Hippocampal formation (tissue), 2 donors: ENCODE results near the gene TCF7L1.
A peak's percentile ranks its signal among the peaks of the same experiment; 100 is the strongest.

Source experiments
- DNase-seq, 2 donors: peaks; one replicate each; lab custom pipeline; 2025; lab: John Stamatoyannopoulos, UW

The TCF7L1 gene

DNA sequence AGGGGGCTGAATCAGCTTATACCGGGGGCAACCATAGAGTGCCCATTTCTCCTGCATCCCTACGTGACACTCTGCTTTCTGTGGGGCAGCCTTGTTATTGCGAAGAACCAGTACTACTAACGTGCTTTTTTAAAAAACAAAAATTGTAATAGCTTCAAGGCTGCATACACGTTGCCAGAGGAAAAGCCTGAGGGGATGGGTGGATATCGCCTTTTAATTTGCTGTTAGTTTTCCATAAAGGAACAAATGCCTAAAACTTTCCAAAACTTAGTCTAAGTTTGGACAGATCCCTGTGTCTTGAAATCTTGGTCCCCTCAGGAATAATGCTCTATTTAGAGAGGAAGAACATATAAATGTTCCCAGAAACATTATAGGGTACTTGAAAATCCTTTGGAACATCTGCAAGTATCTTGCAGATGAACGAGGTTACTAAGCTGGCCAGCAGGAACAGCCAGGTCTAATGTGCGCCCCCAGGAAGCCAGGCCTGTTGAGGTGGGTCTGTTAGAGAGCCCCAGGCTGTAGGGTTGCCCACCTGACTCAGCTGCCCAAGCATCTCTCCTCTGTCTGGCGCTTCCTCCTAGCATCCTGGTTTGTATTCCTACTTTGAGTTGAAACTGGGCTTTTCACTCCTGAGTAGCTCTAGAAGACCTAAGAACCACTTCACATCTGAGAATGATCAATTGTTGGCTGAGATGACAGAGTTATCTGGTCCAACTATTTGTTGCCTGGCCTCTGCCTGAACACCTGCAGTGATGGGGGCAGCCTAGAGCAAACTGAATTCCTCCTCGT lies 97.7 kb downstream of the TCF7L1 start:
- no peak for DNase-seq

DNA sequence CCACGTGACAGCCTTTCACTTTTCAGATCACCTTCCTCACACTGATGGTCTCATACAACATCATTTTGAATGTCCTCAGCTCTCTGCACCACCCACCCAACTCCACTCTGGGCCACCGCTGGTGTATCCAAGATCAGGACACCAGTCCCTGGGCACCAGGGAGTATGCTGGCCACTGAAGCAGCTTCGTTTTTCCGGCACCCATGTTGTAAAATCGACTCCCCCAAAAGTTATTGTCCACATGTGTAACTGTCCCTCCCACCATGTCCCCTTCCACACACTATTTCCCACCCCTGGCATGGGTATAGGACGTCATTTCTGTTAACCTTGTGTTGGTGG lies 98.2 kb downstream of the TCF7L1 start:
- no peak for DNase-seq

DNA sequence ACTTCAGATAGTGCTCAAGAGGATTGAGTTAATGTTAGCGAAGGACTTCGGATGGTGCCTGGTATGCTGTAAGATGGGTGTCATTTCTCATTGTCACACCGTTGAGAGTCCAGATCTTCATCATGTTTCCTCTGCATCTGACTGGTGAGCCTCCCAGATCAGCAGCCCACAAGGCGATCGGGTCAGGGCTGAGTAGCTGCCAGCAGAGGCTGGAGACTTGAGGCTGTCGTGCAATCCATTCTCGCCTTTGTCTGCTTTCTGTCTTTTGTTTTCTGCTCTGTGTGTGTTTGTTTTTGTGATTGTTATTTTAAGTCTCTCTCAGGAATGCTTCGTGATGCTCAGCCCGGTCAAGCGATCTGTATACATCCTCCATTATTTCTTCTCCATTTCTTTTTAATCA lies 98.8 kb downstream of the TCF7L1 start:
- no peak for DNase-seq

DNA sequence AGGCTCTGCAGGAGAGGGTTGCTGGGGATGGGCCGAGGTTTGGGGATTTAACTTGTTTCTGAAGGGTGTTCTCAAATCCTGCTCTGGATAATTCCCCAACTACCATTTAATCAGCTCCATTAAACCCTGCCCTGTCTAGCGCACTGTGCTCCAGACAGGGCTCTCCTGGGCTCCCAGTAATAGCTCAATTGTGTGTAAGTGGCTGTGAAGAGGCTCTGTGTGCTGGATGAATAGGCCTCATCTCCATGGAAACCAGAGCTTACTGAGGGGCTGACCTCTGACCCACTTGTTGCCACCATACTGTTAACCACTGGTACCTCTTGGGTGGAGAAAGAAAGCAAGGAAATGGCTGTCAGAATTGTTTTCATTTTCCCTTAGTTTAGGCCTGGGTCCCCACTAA lies 101.7 kb downstream of the TCF7L1 start:
- DNase-seq: peak in 1 of 2 donors; percentile 39

DNA sequence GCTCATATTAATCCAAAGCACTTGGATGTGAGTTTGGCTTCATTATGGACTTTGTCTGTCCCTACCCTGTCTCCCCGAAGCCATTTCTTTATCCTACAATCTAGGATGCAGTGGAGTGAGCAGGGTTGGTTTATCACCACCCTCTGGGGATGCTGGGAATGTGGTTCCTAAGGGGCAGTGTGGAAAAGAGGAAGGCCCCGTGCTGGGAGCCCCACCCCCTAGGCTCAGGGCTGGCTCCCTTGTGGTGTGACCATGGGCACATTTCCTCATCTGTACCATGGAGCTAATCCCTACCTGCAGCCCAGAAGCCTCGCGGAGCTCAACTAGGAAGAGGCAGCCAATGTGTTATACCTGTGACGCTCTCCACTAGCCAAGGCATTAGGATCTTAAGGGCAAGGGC lies 102.1 kb downstream of the TCF7L1 start:
- DNase-seq: no peak

DNA sequence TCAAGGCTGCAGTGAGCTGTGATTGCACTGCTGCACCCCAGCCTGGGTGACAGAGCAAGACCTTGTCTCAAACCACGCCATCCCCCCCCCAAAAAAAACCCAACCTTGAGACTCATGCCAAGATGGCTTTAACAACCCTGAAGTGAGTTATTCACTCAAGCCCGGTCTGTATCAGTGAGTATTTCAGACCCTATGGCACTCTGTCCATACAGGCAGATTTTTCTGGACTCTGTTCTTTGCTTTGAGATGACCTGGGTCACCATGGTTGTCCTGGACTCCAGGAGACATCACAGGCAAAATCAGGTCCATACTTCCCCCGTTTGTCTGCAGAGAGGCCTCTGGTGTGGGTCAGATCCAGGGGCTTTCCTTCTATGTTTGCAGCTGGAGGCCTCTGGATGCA lies 102.9 kb downstream of the TCF7L1 start:
- no peak for DNase-seq

DNA sequence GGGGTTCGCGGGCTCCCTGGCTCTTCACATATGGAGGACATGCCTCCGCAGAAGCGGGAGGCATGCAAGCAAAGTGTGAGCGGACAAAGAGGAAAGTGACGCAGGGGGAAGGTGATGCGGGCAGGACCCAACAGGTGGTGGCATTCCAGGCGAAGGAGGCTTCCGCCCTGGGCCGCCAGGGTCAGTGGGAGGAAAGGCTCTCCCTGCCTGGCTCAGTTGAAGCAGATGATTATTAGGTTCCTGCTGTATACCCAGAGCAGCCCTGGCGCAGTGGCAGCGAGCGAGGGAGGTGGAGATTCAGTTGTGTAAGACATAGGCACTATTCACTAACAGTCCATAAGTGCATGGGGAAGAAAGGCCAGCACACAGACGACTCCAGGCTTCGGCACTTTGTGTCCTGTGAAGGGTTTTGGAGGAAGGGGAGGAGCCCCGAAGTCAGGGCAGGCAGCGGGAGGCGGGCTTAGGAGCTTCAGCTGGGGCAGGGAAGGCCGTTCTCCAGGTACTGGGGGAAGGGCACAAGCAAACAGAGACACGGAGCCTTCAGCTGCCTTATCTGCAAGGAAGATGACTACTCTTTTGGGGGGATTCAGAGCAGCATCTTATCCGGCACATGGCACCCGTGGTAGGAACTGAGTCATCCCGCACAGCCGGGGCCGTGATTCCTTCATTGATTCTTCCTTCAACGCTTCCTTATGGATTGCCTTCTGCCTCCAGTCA lies 104.8 kb downstream of the TCF7L1 start:
- DNase-seq: no peak

DNA sequence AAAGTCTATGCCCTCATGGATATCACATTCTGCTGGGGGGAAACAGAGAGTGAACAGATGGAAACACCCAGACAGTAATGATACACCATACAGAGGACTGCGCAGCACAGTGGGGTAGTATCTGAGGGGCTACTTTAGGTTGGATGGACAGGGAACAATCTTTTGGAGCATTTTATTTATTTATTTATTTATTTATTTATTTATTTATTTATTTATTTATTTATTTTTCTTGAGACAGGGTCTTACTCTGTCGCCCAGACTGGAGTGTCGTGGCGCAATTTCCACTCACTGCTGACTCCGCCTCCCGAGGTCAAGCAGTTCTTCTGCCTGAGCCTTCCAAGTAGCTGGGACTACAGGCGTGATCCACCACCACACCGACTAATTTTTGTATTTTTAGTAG lies 105.4 kb downstream of the TCF7L1 start:
- no peak for DNase-seq

DNA sequence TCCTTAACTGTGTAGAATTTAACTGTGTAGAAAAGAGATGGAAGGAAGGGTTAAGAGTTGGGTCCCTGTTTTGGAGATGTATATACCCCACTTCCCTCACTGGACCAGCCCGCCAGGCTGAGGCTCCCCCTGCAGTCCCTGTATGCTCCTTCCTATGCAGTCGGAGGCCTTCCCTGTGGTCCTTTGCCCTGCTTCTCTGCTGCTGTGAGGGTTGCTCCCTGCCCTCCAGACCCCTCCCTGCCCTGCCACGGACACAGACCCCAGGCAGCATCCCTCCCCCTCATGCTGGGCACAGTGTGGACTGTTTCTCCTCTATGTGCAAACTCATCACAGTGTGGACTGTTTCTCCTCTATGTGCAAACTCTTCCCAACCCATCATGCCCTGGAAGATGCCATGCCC lies 105.9 kb downstream of the TCF7L1 start:
- DNase-seq: no peak

DNA sequence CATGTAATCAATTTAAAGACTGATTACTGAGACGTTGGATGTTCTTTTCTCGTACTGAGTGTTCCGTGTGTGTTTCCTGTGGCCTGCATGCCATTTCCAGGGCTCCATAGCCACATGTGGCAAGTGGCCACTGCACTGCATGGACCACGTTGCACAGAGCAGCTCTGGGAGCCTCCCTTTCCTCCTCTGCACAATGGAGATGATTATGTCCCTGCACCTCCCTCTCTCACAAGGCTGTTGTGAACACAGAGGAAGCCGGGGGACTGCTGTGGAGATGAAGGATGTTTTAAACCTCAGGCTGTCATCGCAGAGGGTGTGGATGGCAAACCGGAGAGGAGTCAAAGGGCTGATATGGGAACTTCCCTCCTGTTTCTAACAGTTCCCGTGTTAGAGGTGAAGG lies 106.9 kb downstream of the TCF7L1 start:
- no peak for DNase-seq

DNA sequence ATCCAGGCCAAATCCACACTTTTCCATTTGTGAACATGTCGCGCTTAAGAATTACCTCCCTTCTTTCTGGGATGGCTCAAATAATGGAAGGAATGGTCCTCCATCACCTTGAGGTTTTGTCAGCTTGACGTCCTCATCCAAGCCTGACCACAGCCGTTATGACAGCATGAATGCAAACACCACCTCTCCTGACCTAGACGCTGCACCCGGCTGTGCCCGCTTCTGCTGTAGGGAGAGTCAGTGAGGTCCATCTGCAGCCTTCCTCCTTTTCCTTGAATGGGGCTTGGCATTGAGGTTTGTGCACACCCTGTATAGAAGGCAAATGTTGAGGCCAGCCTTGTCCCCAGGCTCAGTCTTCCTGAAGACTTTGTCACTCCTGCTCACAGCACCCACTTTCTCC lies 109.1 kb downstream of the TCF7L1 start:
- no peak for DNase-seq

DNA sequence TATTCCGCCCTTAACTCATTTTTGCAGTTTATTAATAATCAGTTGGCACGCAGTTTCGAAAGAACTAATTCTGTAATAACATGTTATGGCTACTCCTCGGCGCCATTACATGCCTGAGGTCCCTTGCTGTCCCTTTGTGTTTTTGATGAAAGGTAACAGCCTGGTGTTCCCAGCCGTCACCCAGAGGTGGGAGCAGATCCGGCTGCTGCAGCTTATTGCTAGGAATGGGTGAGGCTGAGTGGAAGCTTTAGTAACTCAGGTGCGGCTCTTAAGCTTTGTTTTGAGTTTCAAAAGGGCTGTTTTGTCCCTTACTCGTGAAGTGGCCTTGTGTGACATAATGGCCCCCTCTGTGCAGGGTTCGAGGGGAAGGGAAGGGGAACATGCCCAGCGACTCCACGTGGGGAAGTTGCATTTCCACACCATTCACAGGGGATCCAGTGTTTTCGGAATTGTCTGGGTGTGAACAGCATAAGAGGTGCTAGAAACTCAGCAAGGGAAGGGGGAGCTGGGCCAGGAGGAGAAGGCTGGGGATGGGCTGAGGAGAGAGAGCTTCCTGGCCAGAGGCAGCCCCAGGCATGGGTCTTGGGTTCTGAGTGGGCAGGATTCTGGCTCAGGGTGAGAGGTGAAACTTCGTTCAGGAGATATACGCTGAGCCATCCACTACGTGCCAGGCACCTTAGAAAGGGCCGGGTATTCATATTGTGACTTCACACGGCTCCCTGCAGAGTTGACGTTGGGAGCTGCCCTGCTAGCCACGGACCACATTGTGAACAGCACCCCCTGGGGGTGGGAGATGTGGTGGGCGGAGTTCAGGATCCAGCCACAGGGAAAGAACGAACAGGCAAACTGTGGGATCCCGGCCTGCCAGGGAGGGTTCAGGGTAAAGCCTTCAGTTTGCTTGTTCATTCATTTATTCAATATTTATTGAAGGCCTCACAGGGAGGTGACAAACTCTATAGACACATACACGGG lies 110.2 kb downstream of the TCF7L1 start:
- peak; percentile 6 to 64 for DNase-seq

DNA sequence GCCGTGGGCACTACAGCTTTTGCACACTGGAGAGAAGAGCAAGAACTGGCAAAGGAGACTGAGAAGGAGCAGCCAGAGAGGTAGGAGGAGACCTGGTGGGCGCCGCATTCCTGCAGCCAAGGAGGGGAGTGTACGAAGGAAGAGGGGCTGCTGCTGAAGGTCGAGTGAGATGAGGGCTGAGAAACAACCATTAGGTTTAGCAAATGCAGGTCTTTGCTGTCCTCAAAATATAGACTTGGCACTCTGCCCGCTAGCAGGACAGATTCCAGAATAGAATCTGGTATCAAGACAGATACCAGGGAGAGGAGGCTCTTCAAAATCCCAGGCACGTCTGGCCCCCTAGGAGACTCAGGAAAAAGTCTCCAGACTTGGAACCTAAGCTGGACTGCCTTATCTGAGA lies 111.6 kb downstream of the TCF7L1 start:
- no peak for DNase-seq

DNA sequence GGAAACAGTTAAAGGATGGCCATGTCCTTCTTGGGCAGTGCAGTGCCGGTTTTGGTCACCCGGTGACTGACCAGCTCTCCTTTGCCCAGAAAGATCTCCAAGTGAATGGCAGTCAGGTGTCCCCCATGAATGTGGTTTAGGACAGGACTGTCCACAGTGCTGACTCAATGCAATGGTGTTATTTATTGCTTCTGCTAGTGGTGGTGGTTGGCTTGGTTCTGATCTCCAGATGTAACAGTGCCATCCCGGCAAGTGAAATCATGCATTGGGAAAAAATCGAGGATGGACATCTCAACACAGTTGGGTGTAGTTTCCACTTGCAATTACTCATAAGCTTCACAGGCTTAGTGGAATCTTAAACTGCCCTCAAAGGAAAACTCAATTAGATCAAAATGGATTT lies 112.7 kb downstream of the TCF7L1 start:
- DNase-seq: no peak

DNA sequence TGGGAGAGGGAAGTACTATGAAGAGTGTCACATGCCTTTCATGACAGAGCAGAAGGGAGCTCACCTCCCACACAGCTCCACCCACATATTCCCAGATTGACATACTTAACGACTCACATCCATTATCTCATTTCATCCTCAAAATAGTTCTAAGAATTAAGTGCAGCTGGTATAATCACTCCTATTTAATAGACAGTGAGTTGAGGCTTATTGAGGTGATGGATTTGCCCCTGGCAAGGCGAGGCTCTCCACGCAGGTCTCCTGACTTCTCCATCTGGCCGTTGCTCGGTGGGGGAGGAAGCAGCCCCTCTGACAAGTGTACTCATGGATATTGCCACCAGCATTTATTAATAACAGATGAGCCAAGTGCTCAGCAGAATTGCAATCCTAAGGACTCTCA lies 113.2 kb downstream of the TCF7L1 start:
- DNase-seq: no peak

DNA sequence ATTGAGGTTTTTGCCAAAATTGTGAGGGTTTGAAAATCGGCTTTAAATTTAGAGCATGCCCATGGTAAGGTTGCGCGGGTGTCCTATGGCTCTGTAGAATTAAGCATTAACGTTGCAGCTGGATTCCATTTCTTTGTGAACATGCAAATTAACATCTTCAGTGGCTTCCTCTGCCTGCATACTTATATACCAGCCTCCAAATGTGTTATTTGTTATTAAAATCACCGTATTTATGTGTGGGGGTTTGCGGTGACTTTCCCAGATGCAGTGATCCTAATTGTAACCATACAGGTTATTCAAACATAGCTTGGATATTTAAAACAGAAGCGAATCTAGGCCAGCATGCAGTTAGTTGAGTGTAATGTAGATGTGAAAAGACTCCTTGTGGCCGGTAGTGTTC lies 114.4 kb downstream of the TCF7L1 start:
- DNase-seq: no peak

DNA sequence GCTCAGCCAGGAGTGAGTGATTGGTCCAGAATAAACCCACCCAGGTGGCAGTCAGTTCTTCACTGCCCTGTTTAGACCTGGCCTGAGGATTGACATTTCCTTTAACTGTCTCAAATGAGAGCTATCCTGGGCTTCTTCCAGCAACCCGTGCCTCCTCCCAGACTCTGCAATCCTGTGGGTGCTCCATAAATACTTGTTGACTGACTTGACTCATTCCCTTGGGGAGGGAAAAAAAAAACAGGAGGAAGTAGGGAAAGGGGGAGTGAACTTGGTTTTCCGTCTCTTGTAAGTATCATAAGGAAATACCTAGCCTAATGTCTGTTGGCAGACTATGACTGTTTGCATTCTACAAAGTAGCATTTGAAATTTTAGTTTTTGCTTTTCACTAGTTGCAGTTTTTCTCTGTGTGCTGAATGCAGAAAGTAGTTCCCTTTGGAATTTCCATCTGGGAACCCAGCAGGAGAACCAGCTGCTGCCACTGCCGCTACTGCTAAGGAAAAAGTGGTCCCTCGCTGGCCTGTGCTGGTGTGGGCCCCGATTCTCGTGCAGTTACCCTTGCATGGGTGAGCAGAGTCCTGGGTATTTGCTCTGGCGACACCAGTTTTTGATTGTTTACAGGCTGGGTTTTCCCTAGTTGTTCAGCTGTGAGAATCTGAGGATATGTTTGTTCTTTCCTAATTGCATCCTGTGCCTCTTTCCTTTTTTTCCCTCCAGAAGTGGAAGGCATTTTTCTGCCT lies 115.7 kb downstream of the TCF7L1 start:
- no peak for DNase-seq

DNA sequence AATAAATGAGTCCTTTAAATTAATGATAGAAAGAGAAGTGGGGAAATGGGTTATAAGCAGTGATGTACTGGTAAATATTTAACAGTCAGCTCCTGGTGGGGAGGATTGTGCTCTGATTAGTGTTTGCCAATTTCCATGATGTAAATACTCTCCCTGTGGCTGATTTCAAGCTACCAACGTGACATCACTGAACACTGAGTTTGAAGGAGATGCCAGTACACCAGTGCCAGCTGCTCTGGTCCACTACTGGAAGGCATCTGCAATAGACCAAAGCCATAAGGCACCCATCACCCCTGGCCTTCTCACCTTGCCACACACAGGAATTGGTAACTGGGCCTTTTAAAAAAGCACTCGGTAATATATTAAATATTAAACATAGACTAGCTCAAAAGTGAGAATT lies 116.9 kb downstream of the TCF7L1 start:
- DNase-seq: no peak

DNA sequence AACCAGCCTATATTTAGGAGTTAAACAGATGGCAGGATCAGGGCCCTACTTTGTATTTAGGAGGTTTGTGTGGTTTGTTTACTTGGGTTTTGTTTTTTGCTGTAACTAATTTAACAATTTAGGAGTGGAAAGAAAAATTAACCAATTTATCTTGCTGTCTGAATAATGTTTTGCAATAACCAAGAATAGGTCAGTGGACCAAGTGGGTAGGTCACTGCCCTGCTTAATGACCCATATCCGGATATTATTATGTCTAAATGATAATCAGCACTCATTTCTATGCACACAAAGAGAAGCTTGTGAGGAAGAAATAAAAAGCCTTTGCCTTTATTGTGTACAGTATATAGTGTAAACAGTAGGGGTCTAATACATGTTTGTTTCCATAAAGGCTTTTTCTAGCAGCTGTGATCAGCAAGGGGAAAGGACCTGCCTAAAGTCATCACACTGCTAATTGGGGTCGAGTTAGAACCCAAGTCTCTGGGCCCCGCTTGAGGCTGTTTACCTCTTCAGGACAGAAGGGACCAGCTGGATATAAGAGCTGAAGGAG lies 118.0 kb downstream of the TCF7L1 start:
- DNase-seq: no peak

DNA sequence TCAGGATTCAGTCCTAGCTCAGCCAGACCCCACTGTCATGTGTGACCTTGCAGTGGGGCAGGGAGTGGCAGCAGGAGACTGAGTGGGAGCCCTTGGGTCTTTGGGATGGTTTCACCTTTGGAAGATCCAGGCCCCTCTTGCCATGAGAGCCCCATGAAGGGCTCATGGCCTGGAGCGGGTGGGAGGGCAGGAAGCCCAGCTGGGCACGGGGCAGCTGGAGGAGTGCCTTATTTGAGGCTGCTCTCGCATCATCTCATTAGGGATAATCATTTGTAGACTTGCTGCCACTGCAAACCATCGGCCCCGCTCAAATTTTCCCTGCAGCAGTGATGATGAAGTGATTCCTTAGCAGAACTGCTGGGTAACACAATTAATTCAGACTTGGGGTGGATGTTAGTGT lies 120.7 kb downstream of the TCF7L1 start:
- DNase-seq: no peak

DNA sequence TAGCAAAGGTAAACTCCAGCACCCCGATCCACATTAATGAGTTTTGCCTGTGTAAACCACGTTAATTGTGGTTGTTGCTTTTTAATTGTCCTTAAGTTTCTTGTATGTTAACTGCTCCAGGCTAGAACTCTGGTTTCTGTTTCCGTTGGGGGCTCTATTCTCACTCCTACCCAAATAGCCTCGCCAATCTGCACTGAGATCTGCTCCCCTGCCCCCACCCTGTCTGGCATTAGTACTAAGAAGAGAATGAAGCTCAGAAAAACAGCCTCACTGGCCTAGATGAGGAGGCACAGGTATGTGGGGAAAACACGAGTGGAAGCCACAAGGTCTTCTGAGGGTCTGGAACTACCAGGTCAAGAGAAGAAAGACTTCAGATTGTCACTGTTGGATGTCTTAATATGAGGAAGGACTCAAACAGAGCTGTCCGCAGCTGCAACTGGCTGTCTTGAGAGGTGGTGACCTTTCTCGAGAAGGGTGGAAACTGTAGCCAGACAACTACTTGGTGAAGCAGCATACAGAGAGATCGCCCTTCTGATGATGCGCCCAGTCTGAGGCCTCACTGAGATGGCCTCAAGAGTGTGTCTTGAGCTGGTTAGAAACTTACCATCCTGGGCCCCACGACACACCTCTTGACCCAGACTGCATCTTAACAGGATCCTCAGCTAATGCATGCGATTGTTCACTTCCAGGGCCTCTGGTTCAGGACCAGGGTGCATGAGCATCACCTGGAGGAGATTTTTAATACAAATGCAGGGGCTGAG lies 121.5 kb downstream of the TCF7L1 start:
- DNase-seq: no peak
